Erythroblast (primary cell): ENCODE results near the gene ITPR2.

Experiments
- GATA1 ChIP-seq: IDR thresholded peaks from 2 replicates; pipeline ENCODE4 v1.6.1; 2011; ENCODE audit warnings: low read depth, mild to moderate bottlenecking, control low read depth, low read length, moderate library complexity
- POLR2A ChIP-seq: IDR thresholded peaks from 2 replicates; pipeline ENCODE4 v1.6.1; 2011; ENCODE audit warnings: mild to moderate bottlenecking, low read length

- no peak for TF ChIP-seq POLR2A
- TF ChIP-seq GATA1: no peak
These were observed 312.1 kb downstream of the ITPR2 start for GRCh38 chr12:26520869-26521268.
